H1 (cell line): ENCODE measurements around the gene KATNAL1. TPM values are rescaled to one million over a fixed set of nuclear protein-coding genes. Genes with fewer than 3 reads are reported as not detected.

ENCODE experiments used
- polyA plus RNA-seq, 7 experiments: library from polyadenylated mRNA; depleted of rRNA in 3 of 7; stranded (reverse) in 5 of 7; unstranded in 2 of 7; fragments of >200 nt in 5 of 7; fragments of 200-250 nt in 2 of 7; gene quantifications; 1 replicate in 5 of 7; 2 replicates in 1 of 7; 4 replicates in 1 of 7; pipeline versions ENCODE4 v1.2.1 to v1.2.3, GENCODE V29; 2011 to 2013; ENCODE audit warnings: missing spikeins in 2 of 7, mixed read lengths in 2 of 7
- small RNA-seq: library from polyadenylated mRNA; stranded (forward); fragments of <200 nt; extraction: miRNeasy Mini kit (QIAGEN cat#:217004); gene quantifications from one replicate; pipeline ENCODE3, GENCODE V24; 2013; ENCODE audit not compliant: insufficient read depth
- total RNA-seq: library from RNA; stranded (reverse); fragmentation: NEBNext Ultra II Directional; extraction: Animal tissue kit (Norgen Biotek cat#: 25700); gene quantifications from 2 replicates; pipeline ENCODE4 v1.2.1, GENCODE V29; 2021

The KATNAL1 gene
- total and polyA plus RNA-seq, 2 of the 8 experiments (the other 6 are each of a cell fraction or from before 2014, with no cell fraction given) = 4.0 to 13.2 TPM

Small RNA genes lying within 50 kb of the gene (small RNA-seq; reads per million reads assigned to genes)
- not detected for gene RNU6-64P

Other genes with a start within 250 kb of the KATNAL1 start
- 0.21 TPM in 1 of 2 replicates, not detected in the other for gene UBE2L5, start 114.9 kb upstream of the KATNAL1 start, total RNA-seq
- gene UBE2L5, start 114.9 kb upstream of the KATNAL1 start, polyA plus RNA-seq (2011; rRNA removed) = not detected in 2 replicates
- gene HMGB1, start 158.4 kb upstream of the KATNAL1 start, total RNA-seq = 757 and 776 TPM in 2 replicates
- 67.8 and 123 TPM in 2 replicates for gene HMGB1, start 158.4 kb upstream of the KATNAL1 start, polyA plus RNA-seq (2011; rRNA removed)